GM18909 (cell line): ENCODE data around the gene RANBP2.
"Not testable (repeated sequence)": the region's sequence is repeated elsewhere in the genome, so short reads cannot be mapped to it uniquely, and the experiment has no call there.

Experiments
- ATAC-seq: cut with Tn5 transposase; IDR thresholded peaks from one replicate; pipeline ENCODE4 v1.9.1; 2021; ENCODE audit warnings: mild to moderate bottlenecking; ENCODE audit not compliant: unreplicated experiment, poor library complexity

The RANBP2 gene

DNA sequence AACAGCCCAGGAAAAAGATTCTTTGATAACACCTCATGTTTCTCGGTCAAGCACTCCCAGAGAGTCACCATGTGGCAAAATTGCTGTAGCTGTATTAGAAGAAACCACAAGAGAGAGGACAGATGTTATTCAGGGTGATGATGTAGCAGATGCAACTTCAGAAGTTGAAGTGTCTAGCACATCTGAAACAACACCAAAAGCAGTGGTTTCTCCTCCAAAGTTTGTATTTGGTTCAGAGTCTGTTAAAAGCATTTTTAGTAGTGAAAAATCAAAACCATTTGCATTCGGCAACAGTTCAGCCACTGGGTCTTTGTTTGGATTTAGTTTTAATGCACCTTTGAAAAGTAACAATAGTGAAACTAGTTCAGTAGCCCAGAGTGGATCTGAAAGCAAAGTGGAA is 48.6 kb downstream of the RANBP2 start:
- not testable (repeated sequence) for ATAC-seq

DNA sequence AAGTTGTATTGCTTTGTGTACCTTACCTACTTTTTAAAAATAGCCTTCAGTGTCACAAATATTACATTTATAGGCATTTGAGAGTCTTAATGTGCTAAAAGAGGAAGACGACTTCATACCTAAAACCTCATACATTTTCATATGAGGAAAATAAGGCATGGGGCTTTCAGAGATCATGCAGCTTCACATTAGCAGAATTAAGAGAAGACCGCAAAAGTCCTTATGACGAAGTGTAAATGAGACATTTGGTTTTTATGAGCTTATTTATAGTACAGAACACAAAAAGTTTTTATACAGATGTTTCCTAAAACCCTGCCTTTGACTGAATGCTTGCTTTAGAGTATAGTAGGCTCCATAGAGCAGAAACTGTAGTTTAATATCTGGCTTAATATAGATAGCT is 57.2 kb downstream of the RANBP2 start:
- peak; percentile 76 for ATAC-seq

DNA sequence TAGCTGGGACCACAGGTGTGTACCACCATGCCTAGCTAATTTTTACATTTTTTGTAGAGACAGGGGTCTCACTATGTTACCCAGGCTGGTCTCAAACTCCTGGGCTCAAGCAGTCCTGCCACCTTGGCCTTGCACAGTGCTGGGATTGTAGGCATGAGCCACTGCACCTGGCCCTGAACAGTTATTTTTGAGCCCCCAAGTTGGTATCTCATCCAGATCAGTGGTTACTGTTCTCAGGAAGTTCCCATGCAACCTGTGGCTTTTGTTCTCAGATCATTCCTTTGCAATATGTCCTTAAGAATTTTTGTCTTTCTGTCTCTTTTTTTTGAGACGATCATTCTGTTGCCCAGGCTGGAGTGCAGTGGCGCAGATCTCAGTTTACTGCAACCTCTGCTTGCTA is 59.6 kb downstream of the RANBP2 start:
- ATAC-seq = no peak

DNA sequence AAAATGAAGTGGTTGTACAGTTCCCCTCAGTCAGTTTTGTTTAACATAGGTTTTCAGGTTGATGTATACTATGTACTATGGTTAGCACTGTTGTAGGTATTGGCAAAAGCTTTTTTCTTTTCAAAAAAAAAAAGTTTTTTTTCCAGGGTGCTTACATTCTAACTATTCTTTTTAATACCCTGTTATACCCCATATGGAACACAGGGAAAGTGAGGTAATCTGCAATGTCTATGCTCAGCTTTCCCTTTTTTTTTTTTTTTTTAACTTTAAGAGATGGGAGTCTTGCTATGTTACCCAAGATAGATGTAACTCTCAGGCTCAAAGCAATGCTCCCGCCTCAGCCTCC is 66.7 kb downstream of the RANBP2 start:
- ATAC-seq = peak; percentile 1

DNA sequence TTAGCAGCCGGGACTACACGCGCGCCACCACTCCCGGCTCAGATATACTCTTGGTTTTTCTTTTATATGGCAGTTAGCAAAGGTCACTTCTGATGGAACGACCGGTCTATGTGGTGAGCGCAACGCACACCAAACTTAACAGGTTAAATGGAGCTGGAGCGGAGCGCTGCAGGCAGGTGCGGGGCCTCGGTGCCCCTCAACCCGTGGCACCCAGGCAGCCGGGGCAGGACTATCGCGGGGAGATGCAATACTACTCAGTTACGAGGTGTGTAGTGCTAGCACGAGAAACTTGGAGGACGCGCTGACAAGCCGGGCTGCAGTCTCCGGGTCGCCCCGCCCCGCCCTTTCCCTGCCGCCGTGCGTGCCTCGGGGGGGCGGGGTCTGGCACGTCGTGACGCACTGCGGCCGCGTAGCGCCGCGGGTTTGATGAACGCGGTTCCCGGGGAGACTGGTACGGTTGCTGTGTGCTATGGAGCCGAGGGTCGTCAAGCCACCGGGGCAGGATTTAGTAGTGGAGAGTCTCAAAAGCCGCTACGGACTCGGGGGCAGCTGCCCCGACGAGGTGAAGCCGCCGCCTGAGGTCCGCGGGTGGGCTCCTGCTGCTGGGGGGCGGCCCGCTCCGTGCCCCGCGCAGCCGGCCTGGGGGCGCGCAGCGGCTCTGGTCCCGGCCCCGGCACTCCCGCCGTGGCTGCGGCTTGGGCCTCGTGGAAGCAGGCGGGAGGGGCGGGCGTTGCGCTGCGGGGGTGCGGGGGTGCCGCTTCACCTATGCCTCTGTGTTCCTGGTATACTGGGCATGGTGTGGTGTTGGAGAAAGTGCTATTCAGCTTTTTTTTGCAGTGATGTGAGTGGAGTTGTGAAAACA is 67.3 kb downstream of the RANBP2 start, which contains the start of gene CCDC138:
Gene CCDC138, plus strand, starts transcription at position 418 of the 862 bp plus-strand sequence. Its CDS starts 52 bp downstream, at position 470.
- ATAC-seq = peak; percentile 98

DNA sequence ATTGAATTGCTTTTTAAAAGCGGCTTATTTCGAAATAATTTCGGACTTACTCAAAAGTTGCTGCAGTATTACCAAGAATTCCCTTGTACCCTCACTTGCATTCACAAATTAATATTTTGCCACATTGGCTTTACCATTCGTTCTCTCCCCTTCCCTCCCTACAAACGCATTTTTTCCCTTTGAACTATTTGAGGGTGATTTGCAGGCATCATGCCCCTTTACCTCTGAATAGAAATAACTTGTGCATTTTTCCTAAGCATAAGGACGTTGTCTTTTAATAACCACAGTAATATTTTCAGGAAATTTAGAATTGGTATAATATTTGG is 67.9 kb downstream of the RANBP2 start:
- no peak for ATAC-seq

DNA sequence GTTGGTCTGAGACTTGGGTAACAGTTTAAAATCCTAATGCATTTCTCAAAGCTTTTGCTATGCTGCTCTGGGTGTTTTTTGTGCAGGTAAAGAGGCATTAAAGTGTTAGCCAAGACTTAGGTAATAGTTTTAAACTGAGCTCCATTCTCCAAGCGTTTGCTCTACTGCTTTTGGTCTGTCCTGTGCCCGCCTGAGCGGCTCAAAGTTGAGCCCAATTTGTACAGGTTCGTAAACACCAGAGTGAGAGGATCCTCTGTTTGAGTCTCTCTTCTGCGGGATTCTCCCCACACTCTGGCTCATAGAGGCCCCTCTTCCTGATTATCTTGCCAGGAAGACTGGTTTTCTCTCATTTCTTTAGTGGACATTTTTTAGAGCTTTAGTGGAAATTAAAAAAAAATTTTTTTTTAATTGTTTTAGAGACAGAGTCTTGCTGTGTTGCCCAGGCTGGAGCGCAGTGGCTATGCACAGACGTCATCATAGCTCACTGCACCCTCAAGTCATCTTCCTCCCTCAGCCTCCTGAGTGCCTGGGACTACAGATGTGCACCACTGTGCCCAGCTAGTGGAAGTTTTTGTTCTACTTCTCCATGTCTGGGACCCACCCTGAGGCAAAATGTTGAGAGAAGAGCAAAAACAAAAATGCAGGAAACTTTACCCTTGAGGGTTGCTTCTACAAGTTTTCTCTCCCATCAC is 83.9 kb downstream of the RANBP2 start:
- ATAC-seq = no peak

DNA sequence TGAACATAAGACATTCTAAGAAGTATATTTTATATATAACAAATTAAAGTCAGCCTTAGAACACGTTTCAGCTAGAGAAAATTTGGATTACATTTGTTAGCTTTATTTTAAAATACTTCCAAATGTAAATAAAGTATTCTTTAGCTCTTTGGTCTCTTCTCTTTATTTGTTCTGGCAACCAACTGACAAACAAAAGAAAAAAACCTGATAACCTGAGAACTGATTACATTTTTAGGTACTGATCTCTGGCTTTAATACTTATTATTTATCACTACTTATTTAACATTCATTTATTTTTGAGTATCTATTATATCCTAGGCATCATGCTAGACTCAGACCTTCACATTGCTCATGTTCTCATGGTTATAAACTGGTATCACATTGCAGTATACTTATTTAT is 85.8 kb downstream of the RANBP2 start:
- ATAC-seq = no peak

DNA sequence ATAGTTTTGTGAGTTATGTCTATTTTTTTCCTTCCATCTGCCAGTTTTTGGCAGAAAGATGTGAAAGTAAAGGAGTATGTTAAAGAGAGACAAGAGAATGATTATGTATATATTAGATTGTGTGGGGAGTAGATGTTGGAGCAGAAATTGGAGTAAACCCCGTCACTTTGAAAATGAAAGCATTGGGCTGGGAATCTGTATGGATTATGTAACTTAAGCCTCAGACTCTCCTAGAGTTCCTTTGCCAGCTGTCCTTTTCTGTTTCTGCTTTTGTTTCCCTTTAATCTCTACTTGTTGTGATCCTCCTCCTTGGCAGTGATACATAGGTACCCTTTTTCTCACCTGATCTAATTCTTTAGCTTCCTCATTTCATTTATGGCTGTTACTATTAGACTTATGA is 86.5 kb downstream of the RANBP2 start:
- ATAC-seq = no peak

DNA sequence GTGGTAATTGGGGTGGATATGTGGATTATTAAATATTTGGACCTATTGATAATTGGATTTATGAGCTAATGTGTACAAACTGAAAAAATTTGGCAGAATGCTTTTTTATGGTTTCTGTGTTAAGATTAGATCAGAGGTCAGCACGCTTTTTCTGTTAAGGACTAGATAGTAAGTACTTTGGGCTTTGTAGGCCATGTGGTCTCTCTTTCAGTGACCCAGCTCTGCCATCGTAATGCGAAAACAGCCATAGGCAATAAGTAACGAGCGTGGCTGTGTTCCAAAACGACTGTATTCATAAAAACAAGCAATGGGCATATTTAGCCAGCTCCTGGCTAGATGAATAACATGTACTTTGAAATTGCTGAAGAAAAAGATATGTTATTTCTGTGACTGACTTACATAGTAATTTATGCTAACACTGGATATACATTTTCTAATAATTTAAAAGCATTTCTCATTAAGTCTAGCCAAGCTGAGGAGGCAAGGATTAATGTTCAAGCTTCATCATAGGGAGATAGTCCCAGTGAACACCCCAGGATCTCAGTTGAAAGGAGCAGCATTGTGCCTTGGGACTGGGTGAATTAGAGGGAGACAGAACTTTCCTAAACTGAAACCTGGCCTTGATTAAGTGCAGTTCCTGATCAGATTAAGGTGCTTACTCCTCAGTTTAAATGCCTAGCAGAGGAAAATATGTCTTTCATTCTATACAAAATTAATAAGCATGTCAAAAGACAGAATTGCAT is 87.3 kb downstream of the RANBP2 start:
- ATAC-seq = no peak

DNA sequence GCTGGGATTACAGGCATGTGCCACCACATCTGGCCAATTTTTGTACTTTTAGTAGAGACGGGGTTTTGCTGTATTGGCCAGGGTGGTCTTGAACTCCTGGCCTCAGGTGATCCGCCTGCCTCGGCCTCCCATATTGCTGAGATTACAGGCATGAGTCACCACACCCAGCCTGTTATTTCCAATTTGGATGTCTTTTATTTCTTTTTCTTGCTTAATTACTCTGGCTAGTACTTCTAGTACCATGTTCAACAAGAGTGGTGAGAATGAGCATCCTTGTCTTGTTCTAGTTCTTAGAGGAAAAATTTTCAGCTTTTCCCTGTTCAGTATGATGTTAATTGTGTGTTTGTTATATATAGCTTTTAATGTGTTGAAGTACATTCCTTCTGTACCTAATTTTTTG is 90.7 kb downstream of the RANBP2 start:
- no peak for ATAC-seq

DNA sequence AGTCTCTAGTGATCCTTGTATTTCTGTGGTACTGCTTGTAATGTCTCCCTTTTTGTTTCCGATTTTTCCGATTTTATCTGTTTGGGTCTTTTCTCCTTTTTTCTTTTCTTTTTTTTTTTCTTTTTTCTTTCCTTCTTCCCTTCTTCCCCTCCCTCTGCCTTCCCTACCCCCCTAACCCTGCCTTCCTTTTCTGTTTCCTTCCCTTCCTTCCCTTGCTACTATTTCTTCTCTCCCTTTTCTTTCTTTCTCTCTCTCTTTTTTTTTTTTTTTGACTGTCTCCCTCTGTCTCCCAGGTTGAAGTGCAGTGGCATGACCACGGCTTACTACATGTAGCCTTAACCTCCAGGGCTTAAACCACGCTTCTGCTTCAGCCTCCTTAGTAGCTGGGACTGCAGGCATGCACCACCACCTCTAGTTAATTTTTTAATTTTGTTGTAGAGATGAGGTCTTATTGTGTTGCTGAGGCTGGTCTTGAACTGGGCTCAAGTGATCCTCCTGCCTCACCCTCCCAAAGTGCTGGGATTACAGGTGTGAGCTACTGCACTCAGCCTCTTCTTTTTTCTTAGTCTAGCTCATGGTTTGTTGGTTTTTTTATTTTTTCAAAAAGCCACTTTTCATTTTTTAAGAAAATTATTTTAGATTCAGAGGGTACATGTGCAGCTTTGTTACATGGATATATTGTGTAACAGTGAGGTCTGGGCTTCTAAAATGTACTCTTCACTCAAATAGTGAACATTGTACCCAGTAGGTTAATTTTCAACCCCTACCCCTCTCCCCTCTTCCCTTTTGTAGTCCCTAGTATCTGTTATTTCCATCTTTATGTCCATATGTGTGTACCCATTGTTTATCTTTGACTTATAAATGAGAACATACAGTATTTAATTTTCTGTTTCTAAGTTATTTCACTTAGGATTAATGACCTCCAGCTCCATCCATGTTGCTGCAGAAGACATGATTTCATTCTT is 92.0 kb downstream of the RANBP2 start:
- no peak for ATAC-seq

DNA sequence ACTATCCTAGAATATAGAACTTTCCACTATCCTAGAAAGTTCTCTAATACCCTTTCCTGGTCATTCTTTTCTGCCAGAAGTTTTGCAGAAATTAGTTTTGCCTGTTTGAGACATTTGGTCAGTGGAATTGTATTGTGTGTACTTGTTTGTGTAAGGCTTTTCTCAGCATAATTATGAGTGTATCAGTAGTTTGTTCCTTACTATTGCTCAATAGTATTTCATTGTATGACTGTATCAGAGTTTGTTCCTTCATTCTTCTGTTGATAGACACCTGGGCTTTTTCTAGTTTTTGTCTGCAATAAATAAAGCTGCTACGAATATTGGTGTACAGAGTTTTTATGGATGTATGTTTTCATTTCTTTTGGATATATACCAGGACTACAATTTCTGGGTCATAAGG is 94.5 kb downstream of the RANBP2 start:
- ATAC-seq = no peak

DNA sequence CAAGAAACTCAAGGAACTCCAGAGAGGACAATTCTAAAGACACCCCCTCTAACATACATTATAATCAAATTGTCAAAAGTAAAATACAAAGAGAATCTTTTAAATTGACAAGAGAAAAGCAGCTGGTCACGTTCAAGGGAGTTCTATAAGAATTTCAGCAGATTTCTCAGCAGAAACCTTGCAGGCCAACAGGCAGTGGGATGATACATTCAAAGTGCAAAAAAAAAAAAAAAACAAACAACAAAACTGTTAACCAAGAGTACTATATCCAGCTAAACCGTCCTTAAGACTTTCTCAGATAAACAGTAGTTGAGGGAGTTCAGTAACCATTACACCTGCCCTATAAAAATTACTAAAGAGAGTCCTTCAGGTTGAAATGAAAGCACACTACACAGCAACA is 101.2 kb downstream of the RANBP2 start:
- ATAC-seq = no peak

DNA sequence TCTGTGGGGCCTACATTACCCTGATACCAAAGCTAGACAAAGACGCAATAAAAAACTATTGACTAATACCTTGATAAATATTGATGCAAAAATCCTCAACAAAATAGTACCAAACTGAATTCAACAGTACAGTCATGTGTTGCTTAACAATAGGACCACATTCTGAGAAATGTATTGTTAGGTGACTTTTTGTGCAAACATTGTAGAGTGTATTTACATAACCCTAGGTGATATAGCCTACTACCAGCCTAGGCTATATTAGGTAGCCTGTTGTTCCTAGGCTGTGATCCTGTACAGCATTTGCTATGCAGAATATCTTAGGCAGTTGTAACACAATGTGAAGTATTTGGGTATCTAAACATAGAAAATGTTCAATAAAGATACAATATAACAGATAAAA is 104.0 kb downstream of the RANBP2 start:
- ATAC-seq = no peak

DNA sequence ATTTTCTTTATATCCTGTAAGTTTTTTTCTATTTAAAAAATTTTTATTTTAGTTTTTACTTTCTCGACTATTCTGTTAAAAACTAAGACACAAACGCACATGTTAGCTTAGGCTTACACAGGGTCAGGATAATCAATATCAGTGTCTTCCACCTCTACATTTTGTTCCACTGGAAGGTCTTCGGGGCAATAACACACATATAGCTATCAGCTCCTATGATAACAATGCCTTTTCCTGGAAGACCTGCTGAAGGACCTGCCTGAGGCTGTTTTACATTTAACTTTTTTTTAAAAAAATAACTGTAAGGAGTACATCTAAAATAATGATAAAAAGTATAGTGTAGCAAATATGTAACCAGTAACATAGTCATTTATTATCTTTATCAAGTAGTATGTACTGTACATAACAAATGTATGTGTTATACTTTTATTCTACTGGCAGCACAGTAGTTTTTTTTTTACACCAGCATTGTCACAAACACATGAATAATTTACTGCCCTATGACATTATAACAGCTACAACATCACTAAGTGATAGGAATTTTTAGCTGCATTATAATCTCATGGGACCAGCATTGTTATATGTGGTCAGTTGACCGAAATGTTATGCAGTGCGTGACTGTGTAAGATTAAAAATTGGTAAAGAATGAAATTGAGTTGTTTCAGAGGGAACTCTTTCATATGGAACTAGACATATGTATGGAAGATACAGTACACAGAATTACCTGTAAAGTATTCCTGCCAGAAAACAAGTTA is 105.2 kb downstream of the RANBP2 start:
- no peak for ATAC-seq

DNA sequence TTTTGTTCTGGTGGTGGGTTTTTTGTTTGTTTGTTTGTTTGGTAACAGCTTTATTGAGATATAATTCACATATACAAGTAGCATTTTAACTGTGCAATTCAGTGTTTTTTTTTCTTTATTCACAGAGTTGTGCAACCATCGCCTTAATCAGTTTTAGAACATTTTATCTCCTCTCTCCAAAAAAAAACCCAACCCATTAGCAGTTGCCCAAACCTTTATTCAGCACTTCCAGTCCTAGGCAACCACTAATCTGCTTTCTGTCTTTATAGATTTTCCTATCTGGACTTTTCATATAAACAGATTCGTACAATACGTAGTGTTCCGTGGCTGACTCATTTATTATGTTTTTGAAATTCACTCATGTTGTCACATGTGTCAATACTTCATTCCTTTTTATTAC is 106.0 kb downstream of the RANBP2 start:
- no peak for ATAC-seq

DNA sequence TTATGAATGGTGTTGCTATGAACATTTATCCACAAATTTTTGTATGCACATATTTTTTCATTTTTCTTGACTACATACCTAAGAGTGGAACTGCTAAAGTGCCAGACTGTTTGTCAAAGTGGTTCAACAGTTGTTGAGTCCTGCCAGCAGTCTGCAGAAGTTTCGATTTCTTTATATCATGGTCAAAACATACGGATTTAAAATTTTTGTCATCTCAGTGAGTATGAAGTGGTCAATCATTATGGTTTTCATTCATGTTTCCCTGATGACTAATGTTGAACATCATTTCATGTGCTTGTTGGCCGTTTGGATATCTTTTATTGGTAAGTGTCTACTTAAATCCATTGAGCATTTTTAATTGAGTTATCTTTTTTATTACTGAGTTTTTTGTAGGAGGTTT is 106.5 kb downstream of the RANBP2 start:
- ATAC-seq = no peak

DNA sequence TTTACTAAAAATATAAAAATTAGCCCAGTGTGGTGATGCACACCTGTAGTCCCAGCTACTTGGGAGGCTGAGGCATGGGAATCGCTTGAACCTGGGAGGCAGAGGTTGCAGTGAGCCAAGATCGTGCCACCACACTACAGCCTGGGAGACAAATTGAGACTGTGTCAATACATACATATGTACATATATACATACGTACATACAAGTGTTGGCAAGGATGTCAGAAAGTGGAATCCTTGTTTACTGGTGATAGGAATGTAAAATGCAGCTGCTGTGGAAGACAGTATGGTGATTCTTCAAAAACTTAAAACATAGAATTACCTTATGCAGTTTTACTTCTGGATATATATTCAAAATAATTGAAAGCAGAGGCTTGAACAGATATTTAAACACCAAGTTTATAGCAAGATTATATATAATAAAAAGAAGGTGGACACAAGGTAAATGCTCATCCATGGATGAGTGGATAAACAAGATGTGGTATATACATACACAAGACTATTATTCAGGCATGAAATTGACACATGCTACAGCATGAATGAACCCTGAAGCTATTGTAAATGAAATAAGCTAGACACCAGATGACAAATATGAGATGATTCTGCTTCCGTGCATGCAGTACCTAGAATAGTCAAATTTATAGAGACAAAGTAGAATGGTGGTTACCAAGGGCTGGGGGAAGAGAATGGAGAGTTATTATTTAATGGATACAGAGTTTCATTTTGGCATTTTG is 110.5 kb downstream of the RANBP2 start:
- no peak for ATAC-seq
